ENCODE data around the gene L1CAM. TPM values are rescaled to one million over a fixed set of nuclear protein-coding genes. Genes with fewer than 3 reads are reported as not detected.

The L1CAM gene
- total RNA-seq, 2 donors from 2014 or later = 4.3 to 8.8 TPM

DNA sequence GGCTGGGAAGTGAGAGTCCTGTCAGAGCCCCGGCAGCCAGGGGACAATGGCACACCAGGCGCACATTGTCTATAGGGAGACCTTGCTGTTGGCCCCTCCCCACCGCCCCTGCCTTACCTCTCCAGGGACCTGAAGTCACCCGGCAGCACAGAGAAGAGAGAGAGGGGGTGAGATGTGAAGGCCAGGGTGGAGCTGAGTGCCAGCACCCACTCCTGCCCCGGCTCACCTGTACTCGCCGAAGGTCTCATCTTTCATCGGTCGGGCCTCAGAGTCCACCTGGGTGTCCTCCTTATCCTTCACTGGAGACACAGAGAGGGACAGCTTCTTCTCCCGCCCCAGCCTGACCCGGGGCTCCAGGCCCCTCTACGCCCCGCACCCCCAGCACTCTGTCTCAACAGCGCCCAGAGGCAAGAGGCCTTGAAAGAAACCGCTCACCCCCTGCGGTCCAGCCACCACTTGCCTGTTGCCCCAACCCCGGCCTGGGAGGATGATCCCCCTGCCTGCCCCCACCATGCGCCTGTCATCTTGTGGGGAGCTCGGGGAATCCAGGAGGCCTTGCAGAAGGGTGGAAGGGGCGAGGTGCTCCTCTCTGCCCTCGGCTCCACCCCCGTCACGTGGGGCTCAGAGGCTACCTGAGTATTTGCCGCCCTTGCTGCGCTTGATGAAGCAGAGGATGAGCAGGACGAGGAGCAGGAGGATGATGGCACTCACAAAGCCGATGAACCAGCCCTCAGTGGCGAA lies 22.6 kb downstream of the L1CAM start:
- Histone ChIP-seq H3K9ac (ENCODE audit: low read depth in 2 of 2, low read length in 2 of 2) (no peak overlapping the region), H3K4me3 (no peak overlapping the region), H3K36me3 (no peaks in the 10 kb centered on the region), H3K27ac (no peak overlapping the region), H3K4me1 (no peaks in the 10 kb centered on the region), H3K9me3 (no peaks in the 10 kb centered on the region), H3K27me3 (peaks cover 5% of the 10 kb centered on the region)
- TF ChIP-seq CTCF (IDR thresholded peaks at IDR 0.05) = no peak
- intact Hi-C loops (cut with DNase I) = no loop called here
- DNase-seq = no peak

GRCh38 chrX:153862369-153863250 lies 23.4 kb downstream of the L1CAM start:
- intact Hi-C loops (cut with DNase I) = no loop called here
- Histone ChIP-seq H3K4me1 (no peaks in the 10 kb centered on the region), H3K9ac (ENCODE audit: low read depth in 2 of 2, low read length in 2 of 2) (no peak overlapping the region), H3K27ac (no peak overlapping the region), H3K4me3 (no peak overlapping the region), H3K9me3 (no peaks in the 10 kb centered on the region), H3K27me3 (peaks cover 5% of the 10 kb centered on the region), H3K36me3 (no peaks in the 10 kb centered on the region)
- TF ChIP-seq CTCF (IDR thresholded peaks at IDR 0.05) = no peak
- no peak for DNase-seq

GRCh38 chrX:153861733-153862310 lies 24.2 kb downstream of the L1CAM start:
- H3K4me1 ChIP-seq = no peaks in the 10 kb centered on the region
- no peak overlapping the region for H3K9ac ChIP-seq (ENCODE audit: low read depth in 2 of 2, low read length in 2 of 2)
- no peak overlapping the region for H3K27ac ChIP-seq
- intact Hi-C loops (cut with DNase I) = no loop called here
- no peak overlapping the region for H3K4me3 ChIP-seq
- H3K27me3 ChIP-seq = peaks cover 5% of the 10 kb centered on the region
- DNase-seq = no peak
- no peaks in the 10 kb centered on the region for H3K9me3 ChIP-seq
- H3K36me3 ChIP-seq = no peaks in the 10 kb centered on the region
- TF ChIP-seq CTCF (IDR thresholded peaks at IDR 0.05) = no peak

- H3K9ac ChIP-seq (ENCODE audit: low read depth in 2 of 2, low read length in 2 of 2) = no peak overlapping the region
- no peak overlapping the region for H3K27ac ChIP-seq
- H3K4me3 ChIP-seq = no peak overlapping the region
- no peaks in the 10 kb centered on the region for H3K9me3 ChIP-seq
- intact Hi-C loops (cut with DNase I) = no loop called here
- no peaks in the 10 kb centered on the region for H3K36me3 ChIP-seq
- no peak for TF ChIP-seq CTCF (IDR thresholded peaks at IDR 0.05)
- peak; percentile 37 for DNase-seq
- H3K27me3 ChIP-seq = peaks cover 5% of the 10 kb centered on the region
- no peaks in the 10 kb centered on the region for H3K4me1 ChIP-seq
Observed at GRCh38 chrX:153861151-153861550, 24.8 kb downstream of the L1CAM start.

- DNase-seq = no peak
- Histone ChIP-seq H3K9me3 (no peaks in the 10 kb centered on the region), H3K4me1 (no peaks in the 10 kb centered on the region), H3K27ac (no peak overlapping the region), H3K4me3 (no peak overlapping the region), H3K9ac (ENCODE audit: low read depth in 2 of 2, low read length in 2 of 2) (no peak overlapping the region), H3K36me3 (no peaks in the 10 kb centered on the region), H3K27me3 (peaks cover 2% of the 10 kb centered on the region)
- TF ChIP-seq CTCF (IDR thresholded peaks at IDR 0.05) = no peak
- intact Hi-C loops (cut with DNase I) = no loop called here
Observed at GRCh38 chrX:153857348-153857903, 28.5 kb downstream of the L1CAM start.
